Adrenal gland (tissue), 12 donors: ENCODE results near the gene TCEAL4. TPM values are rescaled to one million over a fixed set of nuclear protein-coding genes. Genes with fewer than 3 reads are reported as not detected.
A peak's percentile ranks its signal among the peaks of the same experiment; 100 is the strongest.

ENCODE experiments used
- DNase-seq, 7 donors: peaks; one replicate each; pipeline ENCODE4 v3.0.0-alpha.2; 2019 to 2020
- H3K27ac ChIP-seq, 5 donors: fragments of 200-600 bp; sonication (generic) in 4 of 5; 1 replicate in 3 of 5; 2 replicates in 2 of 5; pipeline versions ENCODE4 v1.5.1 to v1.8.0; 2016 to 2020; ENCODE audit warnings: mild to moderate bottlenecking in 1 of 5
- H3K27me3 ChIP-seq: fragments of 200-600 bp; 2 replicates; pipeline ENCODE4 v1.8.0; 2021
- H3K36me3 ChIP-seq, 2 donors: fragments of 200-600 bp; replicated peaks in 1 of 2; 1 replicate in 1 of 2; 2 replicates in 1 of 2; pipeline versions ENCODE4 v1.5.1 to v1.8.0; 2018 to 2022
- H3K4me1 ChIP-seq, 2 donors: fragments of 200-600 bp; replicated peaks in 1 of 2; 1 replicate in 1 of 2; 2 replicates in 1 of 2; pipeline versions ENCODE4 v1.5.1 to v1.8.0; 2018 to 2021
- H3K4me3 ChIP-seq, 4 donors: fragments of 200-600 bp; sonication (generic) in 3 of 4; one replicate each; pipeline ENCODE4 v1.5.1; 2016 to 2018
- H3K9me3 ChIP-seq, 3 donors: fragments of 200-600 bp; sonication (generic) in 1 of 3; replicated peaks in 1 of 3; 1 replicate in 2 of 3; 2 replicates in 1 of 3; pipeline versions ENCODE4 v1.5.1 to v1.8.0; 2016 to 2021
- CTCF ChIP-seq, 6 experiments: fragments of 450-650 bp in 4 of 6; fragments of 200-600 bp in 2 of 6; sonication (generic) in 1 of 6; IDR thresholded peaks; 1 replicate in 5 of 6; 2 replicates in 1 of 6; pipeline versions ENCODE4 v1.5.1 to v1.8.0; 2016 to 2021; ENCODE audit warnings: antibody characterized with exemption in 6 of 6, mild to moderate bottlenecking in 2 of 6, moderate library complexity in 1 of 6
- POLR2A ChIP-seq, 2 donors: fragments of 450-650 bp; IDR thresholded peaks; one replicate each; pipeline ENCODE4 v1.6.1; 2017; ENCODE audit warnings: antibody characterized with exemption in 2 of 2, mild to moderate bottlenecking in 2 of 2, moderate library complexity in 1 of 2
- WGBS, 4 donors: extraction: QIAGEN DNeasy Blood & Tissue Kit in 2 of 4; methylation state at CpG; one replicate each; pipeline versions ENCODE4 v1.1.5 to v1.1.7; 2013 to 2017; 5-methylcytosine and 5-hydroxymethylcytosine counted together
- intact Hi-C, 2 donors: fragments of 100-400 bp; cut with DNase I; formaldehyde crosslinking; loops; one replicate each; pipeline versions ENCODE4 v1.14.1 to v1.15.0; 2022 to 2023
- polyA plus RNA-seq, 3 donors: library from polyadenylated mRNA; stranded (reverse); fragments of 200-250 nt in 2 of 3; fragments of 350-450 nt in 1 of 3; fragmentation: Illumina TruSeq in 1 of 3; extraction: RNeasy Lipid Tissue Mini Kit (QIAGEN cat#74804) in 1 of 3; gene quantifications; one replicate each; pipeline ENCODE4 v1.2.3, GENCODE V29; 2013 to 2014
- total RNA-seq, 9 donors: library from RNA; depleted of rRNA in 4 of 9; stranded (reverse); fragments of >200 nt in 4 of 9; fragments of 120-200 nt in 1 of 9; fragmentation: NEBNext Ultra II Directional in 1 of 9; extraction: Animal tissue kit (Norgen Biotek cat#: 25700) in 1 of 9; gene quantifications; one replicate each; pipeline versions ENCODE4 v1.1.0 to v1.2.4, GENCODE V29; 2013 to 2023
- donor health status: healthy with polysubstance abuse.
- donor health status: Bipolar disorder and iron deficiency.
- donor health status: DM: yes; HTN: yes; CAD: no.
- donor health status: DM: no; HTN: no; CAD: no.
- donor health status: DM: no; HTN: no; CAD: no.
- donor health status: DM: yes; HTN: yes; CAD: no.

TCEAL4 gene
- total and polyA plus RNA-seq, 12 donors, result 64.9 to 620 (median 137) TPM

GRCh38 chrX:103607364-103608305, 22.3 kb downstream of the TCEAL4 start, which contains the start of gene TCEAL3:
TSS of gene TCEAL3 (plus strand) at chrX:103607963. CDS start at chrX:103609065, 1,102 bp downstream.
- TF ChIP-seq CTCF (IDR thresholded peaks at IDR 0.05) (no peak), POLR2A (IDR thresholded peaks at IDR 0.05) (peak in 1 of 2 donors; percentile 56)
- H3K4me3 ChIP-seq, result peak within 1 kb of the TSS in 3 of 4 donors; percentile 24 to 64 (median 64)
- WGBS, 4 donors, result 1 to 25% (median 8%) methylated on average over 13 to 59 of the region's 59 CpGs
- intact Hi-C loops, result no loop called here
- H3K27me3 ChIP-seq, result no peaks in the 10 kb centered on the region
- H3K36me3 ChIP-seq, result no peaks in the 10 kb centered on the region
- peak; percentile 56 to 82 (median 59) for DNase-seq
- H3K27ac ChIP-seq, result peak within 1 kb of the TSS in 4 of 5 donors; percentile 75 to 95 (median 84)
- no peaks in the 10 kb centered on the region for H3K9me3 ChIP-seq
- no peaks in the 10 kb centered on the region for H3K4me1 ChIP-seq

GRCh38 chrX:103608306-103608963, 23.1 kb downstream of the TCEAL4 start:
- Histone ChIP-seq H3K27me3 (no peaks in the 10 kb centered on the region), H3K27ac (peak overlapping the region in 4 of 5 donors; percentile 75 to 95 (median 84)), H3K4me3 (peak overlapping the region in 3 of 4 donors; percentile 24 to 64 (median 64)), H3K4me1 (no peaks in the 10 kb centered on the region), H3K9me3 (no peaks in the 10 kb centered on the region), H3K36me3 (no peaks in the 10 kb centered on the region)
- TF ChIP-seq CTCF (IDR thresholded peaks at IDR 0.05) (no peak), POLR2A (IDR thresholded peaks at IDR 0.05) (no peak)
- DNase-seq, result peak in 5 of 7 donors; percentile 23 to 54 (median 24)
- WGBS, 4 donors, result 7 to 31% (median 19%) methylated on average over 3 to 21 of the region's 21 CpGs
- intact Hi-C loops, result no loop called here

GRCh38 chrX:103610282-103610681, 25.0 kb downstream of the TCEAL4 start:
- intact Hi-C loops, result no loop called here
- TF ChIP-seq POLR2A (IDR thresholded peaks at IDR 0.05) (no peak), CTCF (IDR thresholded peaks at IDR 0.05) (no peak)
- no peaks in the 10 kb centered on the region for H3K36me3 ChIP-seq
- no peaks in the 10 kb centered on the region for H3K27me3 ChIP-seq
- DNase-seq, result no peak
- H3K4me3 ChIP-seq, result no peak overlapping the region
- no peaks in the 10 kb centered on the region for H3K9me3 ChIP-seq
- no peaks in the 10 kb centered on the region for H3K4me1 ChIP-seq
- H3K27ac ChIP-seq, result no peak overlapping the region
- 72 to 86% (median 79%) methylated on average over 1 of the region's 1 CpG for WGBS, 4 donors

GRCh38 chrX:103613362-103613890, 28.1 kb downstream of the TCEAL4 start:
- WGBS, 4 donors, result 53 to 87% (median 54%) methylated on average over 1 of the region's 1 CpG
- Histone ChIP-seq H3K4me3 (no peak overlapping the region), H3K9me3 (no peaks in the 10 kb centered on the region), H3K4me1 (no peaks in the 10 kb centered on the region), H3K27ac (no peak overlapping the region), H3K36me3 (no peaks in the 10 kb centered on the region), H3K27me3 (no peaks in the 10 kb centered on the region)
- intact Hi-C loops, result no loop called here
- no peak for DNase-seq
- TF ChIP-seq CTCF (IDR thresholded peaks at IDR 0.05) (no peak), POLR2A (IDR thresholded peaks at IDR 0.05) (no peak)
